ENCODE measurements around the gene PHF24. TPM values are rescaled to one million over a fixed set of nuclear protein-coding genes. Genes with fewer than 3 reads are reported as not detected.

The PHF24 gene
- polyA plus RNA-seq, 1 donor (not counting 4 experiments of a cell fraction or from before 2014, with no cell fraction given) = 0.04 TPM

GRCh38 chr9:34982361-34982760, 24.3 kb downstream of the PHF24 start:
- Histone ChIP-seq H3K27me3 (ENCODE audit: control insufficient read depth, extremely low read depth, insufficient read depth, low read length) (peaks cover 3% of the 10 kb centered on the region), H3K9ac (ENCODE audit: control insufficient read depth, extremely low read depth, insufficient read depth, low read length) (no peak overlapping the region), H3K9me3 (ENCODE audit: control insufficient read depth, low read depth, low read length) (no peaks in the 10 kb centered on the region), H3K4me3 (ENCODE audit: control insufficient read depth in 2 of 3, extremely low read depth in 1 of 3, insufficient read depth in 2 of 3, low read depth in 1 of 3, low read length in 3 of 3) (no peak overlapping the region), H3K4me1 (ENCODE audit: control insufficient read depth, extremely low read depth, insufficient read depth, low read length) (peaks cover 11% of the 10 kb centered on the region), H4K20me1 (ENCODE audit: control insufficient read depth, extremely low read depth, insufficient read depth, low read length) (no peaks in the 10 kb centered on the region), H3K36me3 (ENCODE audit: control insufficient read depth in 2 of 2, extremely low read depth in 1 of 2, insufficient read depth in 2 of 2, low read length in 2 of 2) (no peaks in the 10 kb centered on the region), H3K9me1 (ENCODE audit: control insufficient read depth, extremely low read depth, insufficient read depth, low read length) (peaks cover under 1% of the 10 kb centered on the region), H3K4me2 (ENCODE audit: control insufficient read depth, extremely low read depth, insufficient read depth, low read depth, low read length) (no peak overlapping the region), H3K79me2 (ENCODE audit: control insufficient read depth, insufficient read depth, low read length) (no peaks in the 10 kb centered on the region), H2AFZ (ENCODE audit: control insufficient read depth, low read length) (no peak overlapping the region), H3K27ac (ENCODE audit: control insufficient read depth, insufficient read depth, low read length) (no peak overlapping the region)
- dilution Hi-C loops (cut with MboI; ENCODE audit: extremely low pct_ligation_motif_present, low sequenced_read_pairs) = no loop called here
- TF ChIP-seq EZH2 (IDR thresholded peaks at IDR 0.05; ENCODE audit: low read length) (no peak), CTCF (optimal IDR thresholded peaks at IDR 0.05 in 1 of 3, IDR thresholded peaks at IDR 0.05 in 1 of 3, conservative IDR thresholded peaks at IDR 0.05 in 1 of 3; ENCODE audit: extremely low read depth in 1 of 3, insufficient read depth in 2 of 3, low read length in 3 of 3) (no peak)
- FAIRE-seq (no peak), DNase-seq (ENCODE audit: low read depth, low spot score) (no peak)

- no peak overlapping the region for H3K4me3 ChIP-seq (ENCODE audit: control insufficient read depth in 2 of 3, extremely low read depth in 1 of 3, insufficient read depth in 2 of 3, low read depth in 1 of 3, low read length in 3 of 3)
- H3K27me3 ChIP-seq (ENCODE audit: control insufficient read depth, extremely low read depth, insufficient read depth, low read length) = no peaks in the 10 kb centered on the region
- no peak overlapping the region for H3K9ac ChIP-seq (ENCODE audit: control insufficient read depth, extremely low read depth, insufficient read depth, low read length)
- peaks cover 17% of the 10 kb centered on the region for H3K4me1 ChIP-seq (ENCODE audit: control insufficient read depth, extremely low read depth, insufficient read depth, low read length)
- no peak for TF ChIP-seq CTCF (optimal IDR thresholded peaks at IDR 0.05 in 1 of 3, IDR thresholded peaks at IDR 0.05 in 1 of 3, conservative IDR thresholded peaks at IDR 0.05 in 1 of 3; ENCODE audit: extremely low read depth in 1 of 3, insufficient read depth in 2 of 3, low read length in 3 of 3)
- TF ChIP-seq EZH2 (IDR thresholded peaks at IDR 0.05; ENCODE audit: low read length) = no peak
- no peaks in the 10 kb centered on the region for H4K20me1 ChIP-seq (ENCODE audit: control insufficient read depth, extremely low read depth, insufficient read depth, low read length)
- dilution Hi-C loops (cut with MboI; ENCODE audit: extremely low pct_ligation_motif_present, low sequenced_read_pairs) = no loop called here
- no peaks in the 10 kb centered on the region for H3K79me2 ChIP-seq (ENCODE audit: control insufficient read depth, insufficient read depth, low read length)
- no peak for DNase-seq (ENCODE audit: low read depth, low spot score)
- no peak overlapping the region for H2AFZ ChIP-seq (ENCODE audit: control insufficient read depth, low read length)
- no peak overlapping the region for H3K27ac ChIP-seq (ENCODE audit: control insufficient read depth, insufficient read depth, low read length)
- H3K4me2 ChIP-seq (ENCODE audit: control insufficient read depth, extremely low read depth, insufficient read depth, low read depth, low read length) = no peak overlapping the region
- peaks cover 3% of the 10 kb centered on the region for H3K9me1 ChIP-seq (ENCODE audit: control insufficient read depth, extremely low read depth, insufficient read depth, low read length)
- H3K9me3 ChIP-seq (ENCODE audit: control insufficient read depth, low read depth, low read length) = no peaks in the 10 kb centered on the region
- no peak for FAIRE-seq
- no peaks in the 10 kb centered on the region for H3K36me3 ChIP-seq (ENCODE audit: control insufficient read depth in 2 of 2, extremely low read depth in 1 of 2, insufficient read depth in 2 of 2, low read length in 2 of 2)
Observed at GRCh38 chr9:34983209-34983608, 25.1 kb downstream of the PHF24 start.

Data from keratinocyte (primary cell).